GM21381 (cell line): ENCODE data around the gene MARK3.

ENCODE experiments used
- ATAC-seq: cut with Tn5 transposase; IDR thresholded peaks from one replicate; pipeline ENCODE4 v1.9.1; 2021; ENCODE audit warnings: mild to moderate bottlenecking, moderate library complexity; ENCODE audit not compliant: unreplicated experiment

Gene MARK3

GRCh38 chr14:103533137-103533998 lies 148.2 kb downstream of the MARK3 start:
- no peak for ATAC-seq

- ATAC-seq = no peak
Observed at GRCh38 chr14:103533999-103534575, 148.9 kb downstream of the MARK3 start.

GRCh38 chr14:103534576-103535061 lies 149.4 kb downstream of the MARK3 start:
- ATAC-seq = no peak

GRCh38 chr14:103535081-103535890 lies 150.1 kb downstream of the MARK3 start:
- no peak for ATAC-seq

GRCh38 chr14:103535891-103536565 lies 150.8 kb downstream of the MARK3 start:
- ATAC-seq = no peak

- no peak for ATAC-seq
Observed at GRCh38 chr14:103536693-103537092, 151.5 kb downstream of the MARK3 start.

- ATAC-seq = no peak
Observed at GRCh38 chr14:103537175-103537990, 152.2 kb downstream of the MARK3 start.

- no peak for ATAC-seq
Observed at GRCh38 chr14:103538291-103539055, 153.3 kb downstream of the MARK3 start.

- ATAC-seq = no peak
Observed at GRCh38 chr14:103539056-103539825, 154.0 kb downstream of the MARK3 start.

- no peak for ATAC-seq
Observed at GRCh38 chr14:103540821-103541708, 155.8 kb downstream of the MARK3 start.

- ATAC-seq = no peak
Observed at GRCh38 chr14:103541709-103542604, 156.7 kb downstream of the MARK3 start.

GRCh38 chr14:103542605-103543088 lies 157.4 kb downstream of the MARK3 start:
- ATAC-seq = no peak

- ATAC-seq = no peak
Observed at GRCh38 chr14:103543140-103543539, 157.9 kb downstream of the MARK3 start.

- ATAC-seq = no peak
Observed at GRCh38 chr14:103543721-103544387, 158.6 kb downstream of the MARK3 start.

- ATAC-seq = no peak
Observed at GRCh38 chr14:103544388-103545218, 159.4 kb downstream of the MARK3 start.
